Transverse colon (tissue), 4 donors: ENCODE measurements around the gene COL24A1.
"Not testable (repeated sequence)": the region's sequence is repeated elsewhere in the genome, so short reads cannot be mapped to it uniquely, and the experiment has no call there.

Source experiments
- CTCF ChIP-seq, 5 experiments: fragments of 200-600 bp in 3 of 5; fragments of 450-650 bp in 2 of 5; sonication (generic) in 3 of 5; IDR thresholded peaks; 1 replicate in 2 of 5; 2 replicates in 3 of 5; pipeline ENCODE4 v1.5.1; 2016 to 2017; ENCODE audit warnings: antibody characterized with exemption in 5 of 5, inconsistent platforms in 3 of 5, mild to moderate bottlenecking in 2 of 5, moderate library complexity in 1 of 5
- EP300 ChIP-seq: sonication (generic); formaldehyde crosslinking; IDR thresholded peaks from one replicate; pipeline ENCODE4 v1.6.1; 2017; ENCODE audit warnings: antibody characterized with exemption, low read depth
- POLR2A ChIP-seq: fragments of 450-650 bp; IDR thresholded peaks from one replicate; pipeline ENCODE4 v1.6.1; 2016; ENCODE audit warnings: antibody characterized with exemption, mild to moderate bottlenecking, moderate library complexity
- POLR2AphosphoS5 ChIP-seq, 3 donors: sonication (generic); formaldehyde crosslinking; IDR thresholded peaks; one replicate each; pipeline ENCODE4 v1.6.1; 2016; ENCODE audit warnings: antibody characterized with exemption in 3 of 3

GRCh38 chr1:86072474-86072873 is 84.1 kb downstream of the COL24A1 start:
- not testable (repeated sequence) for TF ChIP-seq CTCF (IDR thresholded peaks at IDR 0.05); EP300; POLR2A; POLR2AphosphoS5 (IDR thresholded peaks at IDR 0.05)
